Measurements from ENCODE around the gene CLN5.

- TF ChIP-seq CTCF (IDR thresholded peaks at IDR 0.05; ENCODE audit: insufficient read depth, low read length, poor library complexity, severe bottlenecking), result no peak
- TF ChIP-seq EZH2phosphoT487 (conservative IDR thresholded peaks at IDR 0.05; ENCODE audit: low read length), result no peak
These were observed 41.9 kb downstream of the CLN5 start for GRCh38 chr13:77033717-77034302.

Data from SU-DHL-6 (cell line).